B cell (primary cell): Measurements from ENCODE around the gene ASIC3. TPM values are rescaled to one million over a fixed set of nuclear protein-coding genes. Genes with fewer than 3 reads are reported as not detected.

Experiments
- ATAC-seq: fragments of 200-7000 bp; cut with Tn5 transposase; one replicate; pipeline ENCODE4 v1.10.0; 2021; ENCODE audit warnings: low read depth, mild to moderate bottlenecking, moderate number of reproducible peaks, moderate library complexity
- CTCF ChIA-PET: fragments of 350-600 bp; sonication (Branson Sonifier 250); formaldehyde crosslinking; loops from one replicate; lab custom pipeline; 2021; ENCODE audit warnings: antibody characterized with exemption, inconsistent platforms; lab: Charles Lee
- POLR2A ChIA-PET: fragments of 350-600 bp; sonication (Branson Sonifier 250); formaldehyde crosslinking; loops from one replicate; lab custom pipeline; 2021; ENCODE audit warnings: antibody characterized with exemption; lab: Charles Lee
- DNase-seq: peaks from one replicate; pipeline ENCODE4 v3.0.0; 2013
- H2AFZ ChIP-seq: 2 replicates; pipeline ENCODE4 v1.6.1; 2012; ENCODE audit warnings: mild to moderate bottlenecking, low read depth, low read length; ENCODE audit not compliant: insufficient read depth, poor library complexity, severe bottlenecking
- H3K27ac ChIP-seq, 2 donors: 1 replicate in 1 of 2; 2 replicates in 1 of 2; pipeline ENCODE4 v1.5.1; 2012 to 2013; ENCODE audit warnings: low read length in 2 of 2, mild to moderate bottlenecking in 2 of 2, moderate library complexity in 1 of 2
- H3K27me3 ChIP-seq, 4 experiments: fragments of 200-600 bp in 1 of 4; sonication (generic) in 1 of 4; replicated peaks in 1 of 4; 1 replicate in 2 of 4; 2 replicates in 2 of 4; pipeline versions ENCODE4 v1.6.1 to v1.7.0; 2013 to 2016; ENCODE audit warnings: low read length in 3 of 4, mild to moderate bottlenecking in 2 of 4, mixed read lengths in 1 of 4, moderate library complexity in 1 of 4; ENCODE audit not compliant: insufficient read depth in 4 of 4, control insufficient read depth in 3 of 4; ENCODE audit errors: control extremely low read depth in 1 of 4
- H3K36me3 ChIP-seq, 2 experiments: replicated peaks in 1 of 2; 1 replicate in 1 of 2; 2 replicates in 1 of 2; pipeline versions ENCODE4 v1.6.1 to v1.7.1; 2013; ENCODE audit warnings: low read length in 1 of 2; ENCODE audit not compliant: insufficient read depth in 2 of 2, control insufficient read depth in 1 of 2; ENCODE audit errors: control extremely low read depth in 1 of 2, extremely low read depth in 1 of 2
- H3K4me1 ChIP-seq, 2 donors: fragments of 200-600 bp in 1 of 2; sonication (generic) in 1 of 2; 1 replicate in 1 of 2; 2 replicates in 1 of 2; pipeline versions ENCODE4 v1.5.1 to v1.6.1; 2013 to 2017; ENCODE audit warnings: low read length in 2 of 2; ENCODE audit not compliant: control insufficient read depth in 2 of 2, insufficient read depth in 2 of 2
- H3K4me2 ChIP-seq: replicated peaks from 2 replicates; pipeline ENCODE3; 2012; ENCODE audit warnings: mild to moderate bottlenecking, low read depth, low read length; ENCODE audit not compliant: poor library complexity, severe bottlenecking
- H3K4me3 ChIP-seq, 5 experiments: fragments of 200-600 bp in 1 of 5; sonication (generic) in 1 of 5; 1 replicate in 3 of 5; 2 replicates in 2 of 5; pipeline versions ENCODE4 v1.5.1 to v1.7.0; 2011 to 2016; ENCODE audit warnings: low read length in 4 of 5, mild to moderate bottlenecking in 4 of 5, low read depth in 2 of 5, control low read depth in 1 of 5, moderate library complexity in 1 of 5; ENCODE audit not compliant: insufficient read depth in 1 of 5; ENCODE audit errors: control extremely low read depth in 1 of 5, extremely low read depth in 1 of 5
- H3K79me2 ChIP-seq: fragments of 200-600 bp; sonication (generic); one replicate; pipeline ENCODE4 v1.6.0; 2016; ENCODE audit warnings: low read length; ENCODE audit not compliant: control insufficient read depth, insufficient read depth
- H3K9ac ChIP-seq: fragments of 200-600 bp; sonication (generic); 2 replicates; pipeline ENCODE4 v1.6.1; 2017; ENCODE audit warnings: mild to moderate bottlenecking, low read length, moderate library complexity
- H3K9me3 ChIP-seq, 3 donors: one replicate each; pipeline versions ENCODE4 v1.6.1 to v1.7.1; 2013; ENCODE audit warnings: low read length in 2 of 3; ENCODE audit not compliant: control insufficient read depth in 2 of 3, insufficient read depth in 1 of 3; ENCODE audit errors: control extremely low read depth in 1 of 3
- H4K20me1 ChIP-seq: 2 replicates; pipeline ENCODE4 v1.6.0; 2012; ENCODE audit warnings: mild to moderate bottlenecking, low read length; ENCODE audit not compliant: insufficient read depth, control insufficient read depth, poor library complexity, severe bottlenecking
- H3K27ac Mint-ChIP-seq: one replicate; pipeline ENCODE4 v1.8.0; 2021; ENCODE audit warnings: mixed read lengths
- H3K27me3 Mint-ChIP-seq: one replicate; pipeline ENCODE4 v1.8.0; 2021; ENCODE audit warnings: mixed read lengths
- H3K4me1 Mint-ChIP-seq: one replicate; pipeline ENCODE4 v1.8.0; 2021; ENCODE audit warnings: mixed read lengths
- H3K4me3 Mint-ChIP-seq: one replicate; pipeline ENCODE4 v1.8.0; 2021; ENCODE audit warnings: mixed read lengths
- H3K9me3 Mint-ChIP-seq: one replicate; pipeline ENCODE4 v1.8.0; 2022; ENCODE audit warnings: mixed read lengths; ENCODE audit not compliant: insufficient read depth
- CTCF ChIP-seq: fragments of 200-600 bp; IDR thresholded peaks from one replicate; pipeline ENCODE4 v1.8.0; 2022; ENCODE audit warnings: antibody characterized with exemption, mild to moderate bottlenecking
- EZH2 ChIP-seq: IDR thresholded peaks from 2 replicates; pipeline ENCODE4 v1.6.1; 2012; ENCODE audit warnings: borderline replicate concordance, low read depth, mild to moderate bottlenecking, moderate library complexity, low read length; ENCODE audit not compliant: insufficient read depth, poor library complexity, severe bottlenecking
- WGBS: methylation state at CpG from one replicate; pipeline ENCODE4 v1.1.5; 2013; ENCODE audit warnings: missing lambda C conversion rate; ENCODE audit not compliant: insufficient coverage; 5-methylcytosine and 5-hydroxymethylcytosine counted together
- intact Hi-C: fragments of 100-400 bp; cut with micrococcal nuclease; formaldehyde crosslinking; loops from one replicate; pipeline ENCODE4 v1.10.0; 2022
- polyA plus RNA-seq: library from polyadenylated mRNA; depleted of rRNA; stranded (reverse); fragments of >200 nt; gene quantifications from 2 replicates; pipeline ENCODE4 v1.2.3, GENCODE V29; 2012
- total RNA-seq, 2 donors: library from RNA; stranded (reverse); fragments of 120-200 nt in 1 of 2; gene quantifications; 1 replicate in 1 of 2; 2 replicates in 1 of 2; pipeline versions ENCODE4 v1.2.3 to v1.2.4, GENCODE V29; 2013 to 2022

Gene ASIC3
- total and polyA plus RNA-seq, 2 donors (not counting 1 experiment from before 2014, with no cell fraction given) = 4.8 to 5.0 TPM

- TF ChIP-seq EZH2 (no peak), CTCF (no peak)
- Histone ChIP-seq H3K4me3 (no peak overlapping the region), H3K9me3 (no peaks in the 10 kb centered on the region), H3K9ac (no peak overlapping the region), H3K79me2 (peaks cover 9% of the 10 kb centered on the region), H3K27me3 (no peaks in the 10 kb centered on the region), H4K20me1 (peaks cover 7% of the 10 kb centered on the region), H3K4me2 (no peak overlapping the region), H3K36me3 (peaks cover 0 to 29% of the 10 kb centered on the region in 2 experiments), H3K27ac (no peak overlapping the region), H3K4me1 (peaks cover 9 to 17% of the 10 kb centered on the region in 2 donors), H2AFZ (no peak overlapping the region)
- WGBS = 97% methylated on average over 26 of the region's 26 CpGs
- no peaks in the 10 kb centered on the region for H3K9me3 Mint-ChIP-seq
- H3K27ac Mint-ChIP-seq = no peak overlapping the region
- CTCF ChIA-PET = no interaction called here
- no peak for DNase-seq
- POLR2A ChIA-PET = no interaction called here
- no peaks in the 10 kb centered on the region for H3K27me3 Mint-ChIP-seq
- ATAC-seq = no peak
- peaks cover 16% of the 10 kb centered on the region for H3K4me1 Mint-ChIP-seq
- H3K4me3 Mint-ChIP-seq = no peak overlapping the region
- intact Hi-C loops = no loop called here
Measured at GRCh38 chr7:151074817-151075661, 26.7 kb downstream of the ASIC3 start.

GRCh38 chr7:151075662-151075971, 27.3 kb downstream of the ASIC3 start:
- Histone ChIP-seq H3K4me1 (peaks cover 9 to 19% of the 10 kb centered on the region in 2 donors), H3K9me3 (no peaks in the 10 kb centered on the region), H3K36me3 (peaks cover 0 to 23% of the 10 kb centered on the region in 2 experiments), H4K20me1 (peaks cover 8% of the 10 kb centered on the region), H3K4me3 (no peak overlapping the region), H2AFZ (no peak overlapping the region), H3K79me2 (peaks cover 14% of the 10 kb centered on the region), H3K9ac (no peak overlapping the region), H3K27ac (no peak overlapping the region), H3K4me2 (no peak overlapping the region), H3K27me3 (no peaks in the 10 kb centered on the region)
- TF ChIP-seq EZH2 (no peak), CTCF (no peak)
- H3K4me3 Mint-ChIP-seq = no peak overlapping the region
- no peaks in the 10 kb centered on the region for H3K27me3 Mint-ChIP-seq
- CTCF ChIA-PET = no interaction called here
- WGBS = over 99% methylated on average over 7 of the region's 7 CpGs
- no peaks in the 10 kb centered on the region for H3K9me3 Mint-ChIP-seq
- intact Hi-C loops = no loop called here
- DNase-seq = no peak
- no peak overlapping the region for H3K27ac Mint-ChIP-seq
- POLR2A ChIA-PET = no interaction called here
- H3K4me1 Mint-ChIP-seq = peaks cover 19% of the 10 kb centered on the region
- ATAC-seq = no peak
